ENCODE measurements around the gene CDIP1. TPM values are rescaled to one million over a fixed set of nuclear protein-coding genes. Genes with fewer than 3 reads are reported as not detected.

Gene CDIP1
- total and polyA plus RNA-seq, 2 experiments from 2014 or later, result 39.2 to 57.6 TPM

- Mint-ChIP-seq H3K4me3 (no peak overlapping the region), H3K9me3 (peaks cover 9% of the 10 kb centered on the region; the same call in 2 of the 3 replicates), H3K36me3 (ENCODE audit: low read depth) (peaks cover 10% of the 10 kb centered on the region), H3K27me3 (ENCODE audit: insufficient read depth, low read depth, poor library complexity) (peaks cover 2% of the 10 kb centered on the region), H3K4me1 (no peaks in the 10 kb centered on the region), H3K27ac (no peak overlapping the region)
- no peak overlapping the region for H2AFZ ChIP-seq
- H3K79me2 ChIP-seq (replicated peaks; ENCODE audit: insufficient read depth), result peaks cover 13% of the 10 kb centered on the region; the same call in 1 of the 2 replicates
- no peaks in the 10 kb centered on the region for H3K27me3 ChIP-seq (ENCODE audit: insufficient read depth)
- no peaks in the 10 kb centered on the region for H3K9me2 ChIP-seq (ENCODE audit: insufficient read depth)
- TF ChIP-seq, protein P1, sequence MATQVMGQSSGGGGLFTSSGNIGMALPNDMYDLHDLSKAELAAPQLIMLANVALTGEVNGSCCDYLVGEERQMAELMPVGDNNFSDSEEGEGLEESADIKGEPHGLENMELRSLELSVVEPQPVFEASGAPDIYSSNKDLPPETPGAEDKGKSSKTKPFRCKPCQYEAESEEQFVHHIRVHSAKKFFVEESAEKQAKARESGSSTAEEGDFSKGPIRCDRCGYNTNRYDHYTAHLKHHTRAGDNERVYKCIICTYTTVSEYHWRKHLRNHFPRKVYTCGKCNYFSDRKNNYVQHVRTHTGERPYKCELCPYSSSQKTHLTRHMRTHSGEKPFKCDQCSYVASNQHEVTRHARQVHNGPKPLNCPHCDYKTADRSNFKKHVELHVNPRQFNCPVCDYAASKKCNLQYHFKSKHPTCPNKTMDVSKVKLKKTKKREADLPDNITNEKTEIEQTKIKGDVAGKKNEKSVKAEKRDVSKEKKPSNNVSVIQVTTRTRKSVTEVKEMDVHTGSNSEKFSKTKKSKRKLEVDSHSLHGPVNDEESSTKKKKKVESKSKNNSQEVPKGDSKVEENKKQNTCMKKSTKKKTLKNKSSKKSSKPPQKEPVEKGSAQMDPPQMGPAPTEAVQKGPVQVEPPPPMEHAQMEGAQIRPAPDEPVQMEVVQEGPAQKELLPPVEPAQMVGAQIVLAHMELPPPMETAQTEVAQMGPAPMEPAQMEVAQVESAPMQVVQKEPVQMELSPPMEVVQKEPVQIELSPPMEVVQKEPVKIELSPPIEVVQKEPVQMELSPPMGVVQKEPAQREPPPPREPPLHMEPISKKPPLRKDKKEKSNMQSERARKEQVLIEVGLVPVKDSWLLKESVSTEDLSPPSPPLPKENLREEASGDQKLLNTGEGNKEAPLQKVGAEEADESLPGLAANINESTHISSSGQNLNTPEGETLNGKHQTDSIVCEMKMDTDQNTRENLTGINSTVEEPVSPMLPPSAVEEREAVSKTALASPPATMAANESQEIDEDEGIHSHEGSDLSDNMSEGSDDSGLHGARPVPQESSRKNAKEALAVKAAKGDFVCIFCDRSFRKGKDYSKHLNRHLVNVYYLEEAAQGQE (IDR thresholded peaks at IDR 0.05; ENCODE audit: unreplicated experiment), result no peak
- no peak for TF ChIP-seq EZH2phosphoT487 (IDR thresholded peaks at IDR 0.05; ENCODE audit: unreplicated experiment)
- TF ChIP-seq STAT1 (IDR thresholded peaks at IDR 0.05; ENCODE audit: unreplicated experiment), result no peak
- TF ChIP-seq POLR2AphosphoS5 (IDR thresholded peaks at IDR 0.05; ENCODE audit: low read depth), result no peak
- TF ChIP-seq CTCF (conservative IDR thresholded peaks at IDR 0.05; ENCODE audit: low read depth in 2 of 2), result no peak
- no peak for TF ChIP-seq ZNF331 (CRISPR knock-in tag; IDR thresholded peaks at IDR 0.05; ENCODE audit: low read depth)
- TF ChIP-seq EZH2 (IDR thresholded peaks at IDR 0.05; ENCODE audit: low read depth, unreplicated experiment), result no peak
- no peak for TF ChIP-seq ETS1 (IDR thresholded peaks at IDR 0.05)
- H3K36me3 ChIP-seq (ENCODE audit: insufficient read depth), result no peaks in the 10 kb centered on the region
- H3K4me1 ChIP-seq (ENCODE audit: insufficient read depth), result no peaks in the 10 kb centered on the region
- no peak for ATAC-seq
- H3K27ac ChIP-seq (ENCODE audit: low read depth), result no peak overlapping the region
- 0 out of 2 replicates have a peak, but pooled peaks cover 3% of the 10 kb centered on the region for H3F3A ChIP-seq (replicated peaks; ENCODE audit: low read depth)
- no peak for DNase-seq (ENCODE audit: low spot score)
- H4K20me1 ChIP-seq (replicated peaks; ENCODE audit: insufficient read depth), result peaks cover 6% of the 10 kb centered on the region; the same call in 1 of the 2 replicates
- no peak overlapping the region for H3K4me3 ChIP-seq
- no peak overlapping the region for H3K4me2 ChIP-seq
These were observed 46.7 kb downstream of the CDIP1 start for GRCh38 chr16:4491898-4492297.

DNA sequence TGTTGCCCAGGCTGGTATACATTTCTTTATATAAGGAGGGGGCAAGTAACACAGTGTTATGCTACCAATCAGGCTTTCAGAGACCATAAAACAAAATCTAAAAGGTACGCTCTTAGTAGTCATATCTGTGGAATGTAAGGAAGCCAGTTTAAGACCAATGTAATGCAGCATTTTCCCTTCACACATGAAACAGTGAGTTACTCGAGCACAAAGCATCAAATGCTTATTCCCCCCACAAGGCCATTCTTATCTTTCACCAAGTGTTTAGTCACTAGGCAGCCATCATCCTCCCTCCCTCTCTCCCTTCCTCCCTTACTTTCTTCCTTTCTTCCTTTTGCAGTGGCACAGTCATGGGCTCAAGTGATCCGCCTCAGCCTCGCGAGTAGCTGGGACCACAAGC is 49.5 kb downstream of the CDIP1 start:
- no peaks in the 10 kb centered on the region for H3K9me2 ChIP-seq (ENCODE audit: insufficient read depth)
- no peaks in the 10 kb centered on the region for H3K4me1 ChIP-seq (ENCODE audit: insufficient read depth)
- H3K27me3 ChIP-seq (ENCODE audit: insufficient read depth), result no peaks in the 10 kb centered on the region
- 0 out of 2 replicates have a peak, but pooled peaks cover 3% of the 10 kb centered on the region for H3F3A ChIP-seq (replicated peaks; ENCODE audit: low read depth)
- no peaks in the 10 kb centered on the region for H3K27me3 Mint-ChIP-seq (ENCODE audit: insufficient read depth, low read depth, poor library complexity)
- no peaks in the 10 kb centered on the region for H3K36me3 ChIP-seq (ENCODE audit: insufficient read depth)
- H3K4me2 ChIP-seq, result no peak overlapping the region
- H2AFZ ChIP-seq, result no peak overlapping the region
- ATAC-seq, result no peak
- no peaks in the 10 kb centered on the region for H3K4me1 Mint-ChIP-seq
- H3K9me3 Mint-ChIP-seq, result peaks cover 9% of the 10 kb centered on the region; the same call in 2 of the 3 replicates
- no peak for DNase-seq (ENCODE audit: low spot score)
- H3K27ac Mint-ChIP-seq, result no peak overlapping the region
- no peak overlapping the region for H3K4me3 ChIP-seq
- H3K4me3 Mint-ChIP-seq, result no peak overlapping the region
- H3K36me3 Mint-ChIP-seq (ENCODE audit: low read depth), result peaks cover 7% of the 10 kb centered on the region
- no peak overlapping the region for H3K27ac ChIP-seq (ENCODE audit: low read depth)
- H4K20me1 ChIP-seq (replicated peaks; ENCODE audit: insufficient read depth), result peaks cover 6% of the 10 kb centered on the region; the same call in 1 of the 2 replicates
- H3K79me2 ChIP-seq (replicated peaks; ENCODE audit: insufficient read depth), result peaks cover 10% of the 10 kb centered on the region; the same call in 1 of the 2 replicates
- TF ChIP-seq EZH2phosphoT487 (IDR thresholded peaks at IDR 0.05; ENCODE audit: unreplicated experiment), result no peak
- TF ChIP-seq, protein P1 (IDR thresholded peaks at IDR 0.05; ENCODE audit: unreplicated experiment), result no peak
